ENCODE results near the gene USP35.

Gene USP35

DNA sequence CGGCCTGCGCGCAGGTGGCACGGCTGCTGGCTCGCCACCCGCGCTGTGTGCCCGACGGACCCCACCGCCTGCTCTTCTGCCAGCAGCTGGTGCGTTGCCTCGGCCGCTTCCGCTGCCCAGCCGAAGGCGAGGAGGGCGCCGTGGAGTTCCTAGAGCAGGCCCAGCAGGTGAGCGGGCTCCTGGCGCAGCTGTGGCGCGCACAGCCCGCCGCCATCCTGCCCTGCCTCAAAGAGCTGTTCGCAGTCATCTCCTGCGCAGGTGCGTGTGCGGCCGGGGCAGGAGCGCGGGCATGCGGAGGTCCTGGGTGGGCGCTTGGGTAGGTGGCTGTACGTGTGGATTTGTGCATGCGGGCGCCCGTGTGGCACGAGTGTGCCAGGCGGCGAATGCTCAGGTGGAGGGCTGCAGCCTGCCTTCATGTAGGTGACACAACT, 8.0 kb downstream of the USP35 start:
- no peak for DNase-seq (ENCODE audit: low read depth)

DNA sequence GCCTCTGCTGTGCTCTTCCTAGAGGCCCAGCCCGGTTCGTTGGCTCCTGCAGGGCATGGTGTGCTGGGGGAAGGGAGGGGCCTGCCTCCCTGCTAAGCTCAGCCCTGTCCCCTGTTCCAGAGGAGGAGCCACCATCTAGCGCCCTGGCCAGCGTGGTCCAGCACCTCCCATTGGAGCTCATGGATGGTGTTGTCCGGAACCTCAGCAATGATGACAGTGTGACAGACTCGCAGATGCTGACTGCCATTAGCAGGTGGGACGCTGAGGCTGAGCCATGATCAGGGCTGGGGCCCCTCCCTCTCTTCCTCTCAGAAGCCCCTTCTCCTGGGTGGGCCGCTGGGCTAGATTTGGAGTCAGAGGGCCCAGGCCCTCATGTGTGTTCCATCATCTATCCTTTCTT, 9.1 kb downstream of the USP35 start:
- no peak for DNase-seq (ENCODE audit: low read depth)

DNA sequence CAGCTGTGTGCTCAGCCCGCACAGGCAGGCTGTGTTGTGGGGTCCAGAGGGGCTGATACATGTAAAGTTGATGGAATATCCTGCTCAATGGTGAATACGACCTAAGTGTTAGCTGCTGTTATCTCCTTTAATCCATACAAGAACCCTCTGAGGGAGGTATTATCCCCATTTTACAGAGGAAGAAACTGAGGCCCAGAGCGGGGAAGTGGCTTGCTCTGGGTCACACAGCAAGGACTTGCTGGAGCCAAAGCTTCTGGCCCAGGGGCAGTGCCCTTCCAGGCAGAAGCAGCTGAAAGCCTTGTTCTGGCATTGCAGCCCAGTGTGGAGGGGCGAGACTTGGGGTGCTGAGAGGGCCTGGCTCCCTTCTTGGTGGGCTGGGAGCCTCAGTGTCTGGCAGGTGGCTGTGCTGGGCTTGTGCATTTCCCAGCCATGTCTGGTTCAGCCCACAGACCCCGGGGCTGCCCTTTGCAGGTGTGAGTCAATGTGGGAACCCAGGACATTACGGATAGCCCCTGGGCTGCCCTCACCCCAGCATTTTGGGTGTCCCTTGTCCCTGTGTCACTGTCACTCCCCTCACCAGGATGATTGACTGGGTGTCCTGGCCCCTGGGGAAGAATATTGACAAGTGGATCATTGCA, 10.4 kb downstream of the USP35 start:
- no peak for DNase-seq (ENCODE audit: low read depth)

DNA sequence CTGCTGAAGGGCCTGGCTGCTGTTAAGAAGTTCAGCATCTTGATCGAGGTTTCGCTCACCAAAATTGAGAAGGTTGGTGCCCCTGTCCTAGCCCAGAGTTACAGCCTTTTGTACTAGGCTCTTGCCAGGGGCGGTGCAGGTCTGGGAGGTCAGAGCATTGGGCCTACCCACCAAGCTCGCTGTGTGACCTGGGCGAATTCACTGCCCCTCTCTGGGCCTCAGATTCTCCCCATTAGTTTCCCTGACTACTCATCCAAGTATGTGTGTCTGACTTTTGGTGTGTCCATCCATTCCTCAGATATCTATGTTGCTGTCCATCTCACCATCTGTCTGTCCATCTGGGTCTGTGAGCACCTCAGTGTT, 10.9 kb downstream of the USP35 start:
- DNase-seq (ENCODE audit: low read depth), result no peak

DNA sequence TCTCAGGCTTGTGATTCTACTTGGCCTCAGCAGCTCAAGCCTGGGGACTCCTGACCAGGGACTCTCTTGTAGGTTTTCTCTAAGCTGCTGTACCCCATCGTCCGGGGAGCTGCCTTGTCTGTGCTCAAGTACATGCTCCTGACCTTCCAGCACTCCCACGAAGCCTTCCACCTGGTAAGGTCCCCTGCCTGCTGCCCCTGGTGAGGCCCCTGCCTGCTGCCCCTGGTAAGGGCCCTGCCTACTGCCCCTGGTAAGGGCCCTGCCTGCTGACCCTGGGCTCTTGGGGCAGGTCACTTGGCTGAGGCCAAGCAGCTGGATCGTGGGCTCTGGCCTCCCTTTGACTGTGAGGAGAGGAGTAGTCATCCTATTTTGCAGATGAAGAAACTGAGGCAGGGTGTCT, 11.3 kb downstream of the USP35 start:
- no peak for DNase-seq (ENCODE audit: low read depth)

DNA sequence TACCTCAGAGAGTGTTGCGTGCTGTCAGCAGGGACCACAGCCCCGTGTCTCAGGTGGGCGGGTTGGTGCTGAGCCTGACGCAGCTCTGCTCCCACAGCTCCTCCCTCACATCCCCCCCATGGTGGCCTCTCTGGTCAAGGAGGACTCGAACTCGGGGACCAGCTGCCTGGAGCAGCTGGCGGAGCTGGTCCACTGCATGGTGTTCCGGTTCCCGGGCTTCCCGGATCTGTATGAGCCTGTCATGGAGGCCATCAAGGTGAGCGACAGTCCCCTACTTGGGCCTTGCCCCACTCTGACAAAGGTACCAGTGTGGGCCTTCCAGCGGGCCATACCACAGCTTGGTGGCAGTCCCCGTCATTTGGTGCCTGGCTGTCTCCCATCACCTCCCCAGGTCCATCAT, 11.8 kb downstream of the USP35 start:
- no peak for DNase-seq (ENCODE audit: low read depth)

DNA sequence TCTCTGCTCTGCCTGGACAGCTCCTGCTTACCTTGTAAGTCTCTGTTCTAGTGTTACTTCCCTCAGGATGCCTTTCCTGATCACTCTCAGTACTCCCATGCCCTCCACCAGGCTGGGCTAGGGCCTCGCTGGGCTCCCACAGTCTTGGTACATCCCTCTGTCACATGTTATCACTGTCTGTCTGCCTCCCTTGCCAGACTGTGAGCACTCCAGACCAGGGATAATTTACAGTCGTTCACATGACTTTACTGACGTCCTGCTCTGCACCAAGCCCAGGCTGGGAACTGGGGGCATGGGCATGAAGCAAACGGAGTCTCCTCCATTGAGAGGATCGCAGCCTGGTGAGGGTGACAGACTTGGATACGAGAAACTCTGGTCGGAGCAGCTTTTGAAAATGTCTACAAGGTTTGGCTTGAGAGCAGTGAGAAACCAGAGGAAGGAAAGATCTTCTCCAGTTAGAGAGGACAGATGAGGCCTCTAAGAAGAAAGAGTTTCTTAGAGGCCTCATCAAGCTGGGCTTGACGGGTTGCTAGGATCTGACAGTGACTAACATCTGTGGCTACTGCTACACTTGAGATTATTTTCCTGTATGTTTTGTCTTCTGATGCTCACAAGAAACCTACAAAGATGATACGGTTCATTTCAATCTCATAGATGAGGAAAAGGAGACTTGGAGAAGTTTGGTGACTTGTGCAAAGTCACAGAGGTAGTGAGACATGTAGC, 12.5 kb downstream of the USP35 start:
- no peak for DNase-seq (ENCODE audit: low read depth)

DNA sequence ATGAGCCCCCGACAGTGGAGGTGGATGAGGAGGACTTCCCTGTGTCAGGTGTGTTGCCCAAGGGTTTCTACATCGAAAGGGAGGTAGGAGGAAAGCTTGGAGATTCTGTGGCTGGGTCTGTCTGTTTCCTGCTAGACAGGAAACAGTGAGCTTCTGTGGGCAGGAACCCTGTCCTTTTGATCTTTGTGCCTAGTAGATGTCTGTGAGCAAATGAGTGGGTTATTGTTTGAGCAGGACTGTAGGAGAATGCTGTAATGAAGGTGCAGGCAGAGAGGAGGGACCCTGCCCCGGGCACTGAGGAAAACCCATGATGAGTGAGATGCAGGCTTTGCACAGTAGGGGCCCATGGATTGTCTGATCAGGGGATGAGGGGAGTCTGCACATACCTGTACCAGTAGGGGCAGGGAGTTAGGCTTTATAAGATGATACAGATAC, 14.0 kb downstream of the USP35 start:
- peak; percentile 37 for DNase-seq (ENCODE audit: low read depth)

DNA sequence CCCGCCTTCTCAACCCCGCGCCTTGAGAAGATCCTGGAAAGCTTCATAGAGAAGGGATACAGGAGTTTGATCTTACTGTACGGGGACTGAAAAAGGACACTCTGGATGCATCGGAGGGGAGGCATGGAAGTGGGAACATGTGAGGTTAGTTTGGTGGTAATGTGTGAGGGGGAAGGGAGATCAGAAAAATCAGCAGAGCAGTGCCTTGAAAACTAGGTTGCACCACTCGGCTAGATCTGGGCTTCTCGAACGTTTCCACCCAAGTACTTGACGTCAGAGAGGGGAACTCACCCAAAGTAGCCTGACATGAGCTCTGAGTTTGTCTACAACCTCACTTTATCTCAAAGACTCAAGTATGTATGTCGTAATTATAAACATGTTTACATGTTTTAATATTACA, 14.5 kb downstream of the USP35 start:
- peak; percentile 14 for DNase-seq (ENCODE audit: low read depth)

DNA sequence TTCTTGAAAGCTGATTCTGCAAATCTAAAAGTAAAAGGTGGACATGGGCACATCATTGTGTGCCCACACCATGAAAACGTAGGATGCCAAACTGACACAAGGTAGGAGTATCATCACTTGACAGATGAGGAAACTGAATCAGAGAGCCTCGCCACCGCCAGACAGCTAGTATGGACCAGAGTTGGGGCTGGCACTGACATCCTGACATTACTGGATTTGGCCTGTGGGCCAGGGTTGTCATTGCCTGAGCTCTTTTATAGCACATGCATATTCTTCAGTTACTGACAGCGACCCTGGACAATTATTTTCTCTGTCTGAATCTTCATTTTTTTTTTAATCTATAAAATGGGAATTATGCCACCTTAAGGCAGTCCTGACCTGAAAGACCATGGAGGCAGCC, 16.5 kb downstream of the USP35 start:
- DNase-seq (ENCODE audit: low read depth), result no peak

DNA sequence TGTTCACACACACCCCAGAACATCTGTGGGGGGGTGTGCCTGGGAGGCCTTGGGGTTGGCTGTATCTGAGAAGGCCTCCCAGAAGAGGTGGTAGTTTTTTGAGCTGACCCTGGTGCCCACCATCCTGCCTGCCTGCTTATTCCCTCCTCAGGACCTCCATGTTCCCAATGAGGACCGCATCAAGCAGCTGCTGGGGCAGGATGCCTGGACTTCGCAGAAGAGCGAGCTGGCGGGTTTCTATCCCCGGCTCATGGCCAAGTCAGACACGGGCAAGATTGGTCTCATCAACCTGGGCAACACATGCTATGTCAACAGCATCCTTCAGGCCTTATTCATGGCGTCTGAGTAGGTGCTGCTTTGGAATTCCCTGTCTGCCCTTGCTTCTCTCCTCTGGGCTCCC, 17.0 kb downstream of the USP35 start:
- DNase-seq (ENCODE audit: low read depth), result no peak

DNA sequence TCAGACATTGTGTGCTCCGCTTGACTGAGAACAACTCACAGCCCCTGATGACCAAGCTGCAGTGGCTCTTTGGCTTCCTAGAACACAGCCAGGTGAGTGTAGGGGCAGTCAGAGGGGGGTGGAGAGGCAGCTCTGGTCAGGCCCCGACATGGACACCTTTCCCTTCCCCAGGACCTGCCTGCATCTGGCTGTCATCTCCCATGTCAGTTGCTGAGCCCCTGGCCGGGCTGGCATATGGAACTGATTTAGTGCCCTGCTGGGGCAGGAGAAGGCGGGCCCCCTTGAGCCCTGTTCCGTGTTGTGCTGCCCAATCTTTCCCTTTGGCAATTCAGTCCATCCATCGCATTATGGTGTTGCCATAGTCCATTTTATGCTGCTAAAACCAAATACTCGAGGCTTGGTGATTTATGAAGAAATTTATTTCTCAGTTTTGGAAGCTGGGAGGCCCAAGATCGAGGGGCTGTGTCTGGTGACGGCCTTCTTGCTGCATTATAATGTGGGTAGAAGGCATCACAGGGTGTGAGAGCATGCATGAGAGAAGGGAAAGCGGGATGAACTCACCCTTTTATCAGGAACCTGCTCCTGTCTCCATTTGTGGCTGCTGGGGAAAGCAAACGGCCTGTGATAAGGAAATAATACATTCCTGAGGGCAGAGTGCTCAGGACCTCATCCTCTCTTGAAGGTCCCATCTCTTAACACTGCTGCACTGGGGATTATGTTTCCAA, 19.0 kb downstream of the USP35 start:
- DNase-seq (ENCODE audit: low read depth), result no peak

DNA sequence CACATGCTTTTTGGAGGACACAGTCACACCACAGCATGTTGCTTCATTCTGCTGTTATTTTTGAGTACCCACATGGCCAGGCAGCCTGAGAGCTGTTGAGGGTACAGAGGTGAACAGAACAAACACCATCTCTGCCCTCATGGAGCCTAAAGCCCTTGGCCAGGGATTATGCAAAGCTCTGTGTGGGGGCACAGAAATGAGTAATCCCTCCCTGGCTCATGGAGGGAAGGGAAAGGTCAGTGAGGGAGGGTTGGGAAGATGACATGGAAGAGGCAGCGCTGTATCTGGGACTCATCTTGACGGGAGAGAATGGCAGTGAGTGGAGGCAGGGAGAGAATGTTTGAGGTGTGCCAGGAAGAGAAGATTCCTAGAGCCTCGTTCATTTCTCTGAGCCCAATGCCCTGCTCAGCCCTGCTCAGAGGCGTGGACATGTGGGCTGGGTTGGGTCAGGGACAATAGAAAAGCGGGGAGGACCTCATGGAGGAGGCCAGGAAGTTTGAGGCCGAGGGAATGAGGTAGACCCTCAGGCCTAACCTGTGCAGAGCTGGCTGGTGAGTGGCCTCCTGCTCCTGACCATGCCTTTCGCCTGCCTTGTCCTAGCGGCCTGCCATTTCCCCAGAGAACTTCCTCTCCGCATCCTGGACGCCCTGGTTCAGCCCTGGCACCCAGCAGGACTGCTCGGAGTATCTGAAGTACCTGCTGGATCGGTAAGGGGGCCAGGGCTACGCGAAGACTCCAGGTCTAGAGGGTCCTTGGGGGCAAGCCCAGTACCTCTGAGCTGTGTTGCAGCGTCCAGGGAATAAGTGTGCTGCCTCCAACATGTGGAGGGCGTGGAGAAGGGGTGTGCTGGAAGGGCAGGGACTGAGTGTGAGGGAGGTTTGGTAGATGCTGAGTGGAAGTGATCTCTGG, 19.8 kb downstream of the USP35 start:
- DNase-seq (ENCODE audit: low read depth), result no peak

DNA sequence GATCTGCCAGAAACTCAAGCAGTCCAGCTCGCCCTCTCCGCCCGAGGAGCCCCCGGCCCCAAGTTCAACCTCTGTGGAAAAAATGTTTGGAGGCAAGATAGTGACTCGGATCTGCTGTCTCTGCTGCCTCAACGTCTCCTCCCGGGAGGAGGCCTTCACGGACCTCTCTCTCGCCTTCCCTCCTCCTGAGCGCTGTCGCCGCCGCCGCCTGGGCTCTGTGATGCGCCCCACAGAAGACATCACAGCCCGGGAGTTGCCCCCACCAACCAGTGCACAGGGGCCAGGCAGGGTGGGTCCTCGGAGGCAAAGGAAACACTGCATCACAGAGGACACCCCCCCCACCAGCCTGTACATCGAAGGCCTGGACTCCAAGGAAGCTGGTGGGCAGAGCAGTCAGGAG, 20.8 kb downstream of the USP35 start:
- DNase-seq (ENCODE audit: low read depth), result no peak

DNA sequence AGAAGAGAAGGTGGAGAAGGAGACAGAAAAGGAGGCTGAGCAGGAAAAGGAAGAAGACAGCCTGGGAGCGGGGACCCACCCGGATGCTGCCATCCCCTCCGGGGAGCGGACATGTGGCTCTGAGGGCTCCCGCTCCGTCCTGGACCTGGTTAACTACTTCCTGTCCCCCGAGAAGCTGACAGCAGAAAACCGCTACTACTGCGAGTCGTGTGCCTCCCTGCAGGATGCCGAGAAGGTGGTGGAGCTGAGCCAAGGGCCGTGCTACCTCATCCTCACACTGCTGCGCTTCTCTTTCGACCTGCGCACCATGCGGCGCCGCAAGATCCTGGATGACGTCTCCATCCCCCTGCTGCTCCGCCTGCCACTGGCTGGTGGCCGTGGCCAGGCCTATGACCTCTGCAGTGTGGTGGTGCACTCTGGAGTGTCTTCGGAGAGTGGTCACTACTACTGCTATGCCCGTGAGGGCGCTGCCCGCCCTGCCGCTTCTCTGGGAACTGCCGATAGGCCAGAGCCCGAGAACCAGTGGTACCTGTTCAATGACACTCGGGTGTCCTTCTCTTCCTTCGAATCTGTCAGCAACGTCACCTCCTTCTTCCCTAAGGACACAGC, 21.4 kb downstream of the USP35 start:
- no peak for DNase-seq (ENCODE audit: low read depth)

DNA sequence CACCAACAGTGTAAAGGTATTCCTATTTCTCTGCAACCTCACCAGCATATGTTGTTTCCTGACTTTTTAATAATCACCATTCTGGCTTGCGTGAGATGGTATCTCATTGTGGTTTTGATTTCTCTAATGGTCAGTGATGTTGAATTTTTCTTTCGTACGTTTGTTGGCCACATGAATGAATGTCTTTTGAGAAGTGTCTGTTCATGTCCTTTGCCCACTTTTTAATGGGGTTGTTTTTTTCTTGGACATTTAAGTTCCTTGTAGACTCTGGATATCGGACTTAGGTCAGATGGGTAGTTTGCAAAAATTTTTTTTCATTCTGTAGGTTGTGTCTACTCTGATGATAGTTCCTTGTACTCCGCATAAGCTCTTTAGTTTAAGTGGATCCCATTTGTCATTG, 22.8 kb downstream of the USP35 start:
- no peak for DNase-seq (ENCODE audit: low read depth)

DNA sequence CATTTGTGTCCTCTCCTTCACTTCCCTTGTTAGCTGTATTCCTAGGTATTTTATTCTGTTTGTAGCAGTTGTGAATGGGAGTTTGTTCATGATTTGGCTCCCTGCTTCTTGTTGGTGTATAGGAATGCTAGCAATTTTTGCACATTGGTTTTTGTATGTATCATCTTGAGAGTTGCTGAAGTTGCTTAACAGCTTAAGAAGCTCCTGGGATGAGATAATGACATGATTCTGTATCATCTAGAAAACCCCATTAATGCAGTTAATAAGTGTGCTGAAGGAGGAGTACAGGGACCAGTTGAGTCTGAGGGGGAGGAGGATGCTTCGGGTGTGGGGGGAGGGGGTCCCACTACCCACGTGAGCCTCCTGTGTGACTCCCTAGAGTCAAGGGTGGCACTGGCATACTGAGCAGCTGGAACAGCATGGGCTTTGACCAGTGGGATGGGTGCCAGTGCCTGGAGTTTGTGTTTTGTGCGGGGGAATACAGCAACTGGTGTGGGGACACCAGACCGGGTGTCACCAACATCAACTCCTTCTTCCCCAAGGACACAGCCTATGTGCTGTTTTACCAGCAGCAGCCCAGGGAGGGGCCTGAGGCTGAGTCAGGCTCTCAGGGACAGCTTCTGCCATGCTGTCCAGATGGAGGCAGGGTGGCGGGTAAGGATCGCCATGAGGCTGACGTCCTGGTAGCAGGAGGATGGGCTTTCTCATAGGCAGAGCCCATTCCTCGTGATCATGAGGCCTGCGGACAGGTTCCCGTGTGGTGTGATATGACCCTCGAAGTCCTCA, 24.1 kb downstream of the USP35 start:
- DNase-seq (ENCODE audit: low read depth), result no peak

DNA sequence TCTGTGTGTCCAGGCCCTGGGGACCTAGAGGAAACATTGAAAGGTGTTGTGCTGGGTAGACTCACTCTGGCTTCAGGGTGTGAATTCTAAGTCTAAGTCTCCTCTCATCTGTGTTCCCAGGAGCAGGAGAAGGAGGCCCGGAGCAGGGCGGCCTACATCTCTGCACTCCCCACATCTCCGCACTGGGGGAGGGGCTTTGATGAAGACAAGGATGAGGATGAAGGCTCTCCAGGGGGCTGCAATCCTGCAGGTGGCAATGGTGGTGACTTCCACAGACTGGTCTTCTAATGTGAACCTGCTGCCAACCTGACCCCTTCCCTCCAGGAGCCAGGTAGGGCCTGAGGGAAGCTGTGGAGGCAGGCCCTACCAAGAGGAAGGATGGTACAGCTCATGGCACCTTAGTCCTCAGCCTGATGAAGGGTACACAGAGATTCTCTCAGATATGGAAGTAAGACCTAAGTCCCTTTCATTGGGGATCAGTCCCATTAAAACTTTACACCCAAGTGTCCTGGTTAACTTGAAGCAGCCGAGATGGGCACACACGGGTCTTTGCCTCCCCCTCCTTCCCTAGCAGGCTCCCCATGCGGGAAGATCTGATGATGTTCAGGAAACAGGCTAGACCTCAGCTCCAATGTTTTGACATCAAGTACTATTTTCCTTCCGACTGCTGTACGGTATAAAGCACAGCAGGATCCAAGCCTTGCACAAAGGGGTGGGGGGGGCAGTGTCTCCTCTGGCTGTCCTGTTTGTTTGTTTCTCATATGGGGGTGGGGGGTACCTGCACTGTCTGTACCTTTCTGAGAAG, 25.0 kb downstream of the USP35 start:
- DNase-seq (ENCODE audit: low read depth), result no peak

DNA sequence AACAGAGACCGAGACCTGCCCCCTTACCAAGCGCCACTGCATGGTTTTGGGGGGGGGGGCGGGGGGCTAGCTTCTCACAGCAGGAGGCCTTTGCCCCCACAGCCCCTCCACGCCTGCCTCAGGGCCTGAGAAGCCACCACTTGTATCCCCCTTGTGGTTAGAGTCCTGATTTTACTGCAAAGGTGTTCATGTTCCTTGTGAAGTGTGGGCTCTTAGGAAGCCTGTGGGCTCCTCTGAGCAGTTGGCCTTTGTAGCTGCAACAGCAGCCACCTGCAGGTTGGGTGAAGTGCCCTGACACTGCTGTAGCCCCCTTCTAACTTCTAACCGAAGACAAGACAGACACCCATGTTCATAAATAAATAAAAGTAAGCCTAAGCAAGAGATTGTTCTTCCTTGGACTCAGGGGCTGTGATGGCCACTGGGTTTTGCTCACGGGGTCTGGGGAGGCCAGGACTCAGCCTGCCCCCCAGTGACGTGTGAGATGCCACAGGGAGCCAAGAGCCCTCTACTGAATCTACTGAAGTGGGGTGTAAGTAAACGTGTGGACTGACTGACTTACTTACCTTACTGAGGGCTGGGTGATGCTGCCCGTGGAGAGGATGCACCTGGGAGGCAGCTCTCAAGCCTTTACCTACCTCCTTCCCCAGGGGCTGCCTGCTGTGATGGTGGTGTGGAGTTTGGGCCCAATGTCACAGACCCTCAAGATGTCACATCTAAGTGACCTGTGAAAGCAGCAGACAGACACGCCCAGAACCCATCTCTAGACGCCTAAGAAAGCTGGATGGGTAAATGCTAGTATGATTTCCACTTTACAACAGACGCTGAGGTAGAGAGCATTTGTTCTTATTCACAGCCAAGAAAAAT, 25.8 kb downstream of the USP35 start:
- no peak for DNase-seq (ENCODE audit: low read depth)

Data from activated gamma-delta T cell treated with anti-CD3 and anti-CD28 coated beads, Interleukin-2, amount 50 U/mL, for 16 hours (primary cell).